ENCODE results near the gene TMC2. TPM values are rescaled to one million over a fixed set of nuclear protein-coding genes. Genes with fewer than 3 reads are reported as not detected.

Gene TMC2
- total RNA-seq, 2 experiments from 2014 or later = not detected

DNA sequence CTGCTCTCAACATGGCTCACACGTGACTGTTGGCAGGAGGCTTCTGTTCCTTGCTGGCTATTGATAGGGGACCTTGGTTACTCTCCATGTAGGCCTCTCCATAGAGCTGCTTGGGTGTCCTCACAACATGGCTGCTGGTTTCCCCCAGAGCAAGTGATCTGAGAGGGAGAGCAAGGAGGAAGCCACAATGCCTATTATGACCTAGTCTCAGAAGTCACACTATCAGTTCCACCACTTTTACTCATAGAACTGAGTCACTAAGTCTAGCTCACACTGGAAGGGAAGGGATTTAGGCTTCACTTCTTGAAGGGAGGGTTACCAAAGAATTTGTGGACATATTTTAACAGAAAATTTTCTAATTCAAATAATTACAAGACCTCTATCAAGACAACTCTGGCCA is 107.3 kb downstream of the TMC2 start:
- Mint-ChIP-seq H3K36me3 (ENCODE audit: low read depth) (no peaks in the 10 kb centered on the region), H3K27me3 (ENCODE audit: low read depth) (no peaks in the 10 kb centered on the region), H3K27ac (no peak overlapping the region), H3K4me1 (ENCODE audit: low read depth) (no peaks in the 10 kb centered on the region), H3K4me3 (no peak overlapping the region), H3K9me3 (ENCODE audit: insufficient read depth) (no peaks in the 10 kb centered on the region)
- DNase-seq (no peak), ATAC-seq (no peak)
- POLR2A ChIA-PET = no interaction called here
- CTCF ChIA-PET = interaction anchor here (1.3 kb wide), 1 partner anchor 121 kb away, joined by 9 read pairs; no protein-coding TSS in a partner anchor

DNA sequence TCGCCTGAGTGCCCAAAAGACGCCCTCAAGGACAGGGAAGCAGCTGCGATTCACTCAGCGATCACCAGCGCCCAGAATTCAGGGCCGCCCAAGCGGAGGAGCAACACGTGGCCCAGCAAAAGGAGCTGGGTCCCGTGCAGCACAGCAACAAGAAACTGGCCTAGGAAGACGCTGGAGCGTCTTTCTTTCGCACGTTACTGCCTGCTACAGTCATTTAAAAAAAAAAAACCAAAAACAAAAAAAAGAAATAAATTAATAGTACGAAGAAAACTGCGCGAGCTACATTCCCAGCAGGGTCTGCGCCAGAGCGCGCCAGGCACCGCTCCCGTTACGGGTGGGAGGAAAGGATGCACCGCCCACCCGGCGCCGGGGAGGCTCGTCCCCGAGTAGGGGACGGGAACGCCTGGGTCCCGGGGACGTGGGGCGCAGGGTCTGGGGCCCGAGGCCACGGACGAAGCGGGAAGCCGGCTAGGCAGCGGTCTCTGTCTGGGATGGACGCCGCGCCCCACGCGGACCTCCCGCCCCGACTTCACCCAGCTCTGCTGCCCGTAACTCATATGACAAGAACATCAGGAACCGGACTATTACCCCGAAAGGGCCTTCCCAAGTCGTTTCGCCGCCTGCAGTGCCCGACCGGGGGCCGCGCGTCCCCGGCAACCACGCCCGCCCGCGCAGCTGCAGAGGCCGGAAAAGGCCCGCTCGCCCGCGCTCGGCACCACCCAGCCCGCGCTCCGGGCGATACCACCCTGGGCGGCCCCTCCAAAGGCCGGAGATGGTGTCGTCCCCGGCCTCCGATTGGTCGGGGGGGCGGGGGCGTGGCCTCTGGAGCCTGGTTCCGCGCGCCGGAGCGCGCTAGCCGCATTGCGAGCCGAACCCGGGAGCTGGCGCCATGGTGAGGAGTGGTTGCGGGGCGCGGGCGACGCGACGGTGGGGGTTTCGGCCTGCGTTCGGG is 115.7 kb downstream of the TMC2 start, which contains the start of gene NOP56:
NOP56 (plus strand) TSS at position 861 of the 952 bp plus-strand sequence; CDS start at position 890, 29 bp downstream.
- Mint-ChIP-seq H3K27me3 (ENCODE audit: low read depth) (no peaks in the 10 kb centered on the region), H3K36me3 (ENCODE audit: low read depth) (peaks cover 45% of the 10 kb centered on the region), H3K9me3 (ENCODE audit: insufficient read depth) (no peaks in the 10 kb centered on the region), H3K4me3 (peak within 1 kb of the TSS; percentile 88), H3K27ac (peak within 1 kb of the TSS; percentile 89), H3K4me1 (ENCODE audit: low read depth) (peaks cover 50% of the 10 kb centered on the region)
- ChIA-PET POLR2A (interaction anchor here (0.7 to 8.6 kb wide), 8 partner anchors 11 to 222 kb away, joined by 3 to 93 read pairs (median 3); partner anchors contain the start of genes IDH3B, PCED1A, SNRPB and VPS16), CTCF (interaction anchor here (0.9 to 6.8 kb wide), 6 partner anchors 12 to 130 kb away, joined by 3 to 50 read pairs (median 4); partner anchors contain the start of gene IDH3B)
- peak; percentile 94 for DNase-seq
- peak; percentile 89 for ATAC-seq

DNA sequence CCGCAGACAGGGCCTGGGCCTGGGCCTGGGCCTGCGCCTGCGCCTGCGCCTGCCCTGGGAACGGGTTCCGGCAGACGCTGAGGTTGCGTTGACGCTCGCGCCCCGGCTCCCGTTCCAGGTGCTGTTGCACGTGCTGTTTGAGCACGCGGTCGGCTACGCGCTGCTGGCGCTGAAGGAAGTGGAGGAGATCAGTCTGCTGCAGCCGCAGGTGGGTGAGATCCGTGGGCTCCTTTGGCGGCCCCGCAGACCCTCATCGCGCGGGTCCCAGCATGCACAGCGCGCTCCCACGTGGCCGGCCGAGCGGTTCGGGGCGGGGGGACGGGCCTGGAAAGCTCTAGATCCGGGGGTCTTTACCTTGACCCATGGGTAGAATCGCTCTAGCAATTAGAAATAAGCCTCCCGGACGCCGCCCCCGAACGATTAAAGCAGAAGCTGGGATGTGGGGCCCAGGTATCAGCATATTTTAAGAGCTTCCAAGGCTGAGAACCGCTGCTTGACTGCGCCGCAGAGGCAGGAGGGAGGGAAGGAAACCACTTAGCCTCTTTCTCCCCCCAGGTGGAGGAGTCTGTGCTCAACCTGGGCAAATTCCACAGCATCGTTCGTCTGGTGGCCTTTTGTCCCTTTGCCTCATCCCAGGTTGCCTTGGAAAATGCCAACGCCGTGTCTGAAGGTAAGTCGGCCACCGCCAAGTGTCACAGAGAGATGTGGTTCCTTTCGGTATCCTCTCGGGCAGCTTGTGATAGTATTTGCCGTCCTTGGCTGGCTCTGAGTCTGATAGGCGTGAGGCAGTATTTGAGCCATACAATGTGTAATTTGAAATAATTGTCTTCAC is 116.6 kb downstream of the TMC2 start:
- Mint-ChIP-seq H3K4me3 (peak overlapping the region; percentile 88), H3K27ac (peak overlapping the region; percentile 89), H3K36me3 (ENCODE audit: low read depth) (peaks cover 54% of the 10 kb centered on the region), H3K4me1 (ENCODE audit: low read depth) (peaks cover 52% of the 10 kb centered on the region), H3K9me3 (ENCODE audit: insufficient read depth) (no peaks in the 10 kb centered on the region), H3K27me3 (ENCODE audit: low read depth) (no peaks in the 10 kb centered on the region)
- ChIA-PET POLR2A (interaction anchor here (0.6 to 8.6 kb wide), 9 partner anchors 12 to 222 kb away, joined by 3 to 93 read pairs (median 3); partner anchors contain the start of genes IDH3B and SNRPB), CTCF (interaction anchor here (0.9 to 6.8 kb wide), 6 partner anchors 11 to 131 kb away, joined by 3 to 50 read pairs (median 4); partner anchors contain the start of gene IDH3B)
- ATAC-seq (peak; percentile 50), DNase-seq (no peak)

DNA sequence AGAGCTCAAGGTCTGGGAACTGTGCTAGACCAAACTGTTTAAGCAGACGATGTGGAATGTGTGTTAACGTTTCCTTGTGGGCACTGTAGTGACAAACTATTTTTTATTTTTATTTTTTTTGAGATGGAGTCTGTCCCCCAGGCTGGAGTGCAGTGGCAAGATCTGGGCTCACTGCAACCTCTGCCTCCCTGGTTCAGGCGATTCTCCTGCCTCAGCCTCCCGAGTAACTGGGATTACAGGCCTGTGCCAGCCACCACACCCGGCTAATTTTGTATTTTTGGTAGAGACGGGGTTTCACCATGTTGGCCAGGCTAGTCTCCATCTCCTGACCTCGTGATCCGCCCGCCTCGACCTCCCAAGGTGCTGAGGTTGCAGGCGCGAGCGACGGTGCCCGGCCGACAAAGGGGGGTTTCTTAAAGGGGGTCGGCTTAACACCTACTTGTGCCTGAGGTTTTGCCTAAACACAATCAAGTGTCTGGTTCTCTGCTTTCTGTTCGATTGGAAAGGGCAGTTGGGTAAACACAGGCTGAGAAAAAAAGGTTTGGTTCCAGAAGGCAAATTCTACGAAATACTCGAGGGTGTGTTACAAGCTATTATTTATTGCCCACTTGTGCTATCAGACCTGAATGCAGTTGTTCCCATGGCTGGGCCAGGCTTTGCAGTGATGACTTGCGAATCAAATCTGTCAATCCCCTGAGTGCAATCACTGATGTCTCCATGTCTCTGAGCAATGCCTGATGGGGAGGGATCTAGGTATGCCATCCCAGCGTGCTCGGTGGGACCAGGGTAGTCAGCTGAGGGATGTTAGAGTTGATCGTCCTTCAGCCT is 117.4 kb downstream of the TMC2 start:
- peaks cover 62% of the 10 kb centered on the region for H3K36me3 Mint-ChIP-seq (ENCODE audit: low read depth)
- POLR2A ChIA-PET = interaction anchor here (0.6 to 8.6 kb wide), 5 partner anchors 11 to 192 kb away, joined by 3 to 93 read pairs (median 3); partner anchors contain the start of genes IDH3B and SNRPB
- no peak for ATAC-seq

DNA sequence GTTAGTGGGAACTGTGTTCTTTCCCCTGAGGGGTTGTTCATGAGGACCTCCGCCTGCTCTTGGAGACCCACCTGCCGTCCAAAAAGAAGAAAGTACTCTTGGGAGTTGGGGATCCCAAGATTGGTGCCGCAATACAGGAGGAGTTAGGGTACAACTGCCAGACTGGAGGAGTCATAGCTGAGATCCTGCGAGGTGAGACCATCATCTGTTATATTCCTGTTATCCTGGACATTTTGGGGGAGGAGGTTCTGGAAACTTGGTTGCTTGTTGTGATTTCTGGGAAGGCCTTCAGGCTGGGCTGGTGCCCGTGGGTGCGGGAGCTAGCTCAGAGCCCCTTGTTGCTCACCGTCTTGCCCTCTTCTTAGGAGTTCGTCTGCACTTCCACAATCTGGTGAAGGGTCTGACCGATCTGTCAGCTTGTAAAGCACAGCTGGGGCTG is 118.0 kb downstream of the TMC2 start:
- ATAC-seq = no peak
- peaks cover 51% of the 10 kb centered on the region for H3K4me1 Mint-ChIP-seq (ENCODE audit: low read depth)
- H3K36me3 Mint-ChIP-seq (ENCODE audit: low read depth) = peaks cover 67% of the 10 kb centered on the region
- H3K27ac Mint-ChIP-seq = peak overlapping the region; percentile 89
- ChIA-PET CTCF (interaction anchor here (0.7 to 6.8 kb wide), 3 partner anchors 9 to 132 kb away, joined by 3 to 50 read pairs (median 5); partner anchors contain the start of gene IDH3B), POLR2A (interaction anchor here (8.6 kb wide), 1 partner anchor 11 kb away, joined by 93 read pairs; the partner anchor contains the start of gene IDH3B)
- H3K27me3 Mint-ChIP-seq (ENCODE audit: low read depth) = no peaks in the 10 kb centered on the region
- no peak for DNase-seq
- peak overlapping the region; percentile 88 for H3K4me3 Mint-ChIP-seq
- no peaks in the 10 kb centered on the region for H3K9me3 Mint-ChIP-seq (ENCODE audit: insufficient read depth)

More for the DNA sequence above, 117.4 kb downstream of the TMC2 start:
- H3K27ac Mint-ChIP-seq = peak overlapping the region; percentile 89
- DNase-seq = no peak
- H3K27me3 Mint-ChIP-seq (ENCODE audit: low read depth) = no peaks in the 10 kb centered on the region
- H3K9me3 Mint-ChIP-seq (ENCODE audit: insufficient read depth) = no peaks in the 10 kb centered on the region
- CTCF ChIA-PET = interaction anchor here (0.7 to 6.8 kb wide), 8 partner anchors 10 to 131 kb away, joined by 3 to 50 read pairs (median 4); partner anchors contain the start of gene IDH3B
- H3K4me1 Mint-ChIP-seq (ENCODE audit: low read depth) = peaks cover 52% of the 10 kb centered on the region
- peak overlapping the region; percentile 88 for H3K4me3 Mint-ChIP-seq

DNA sequence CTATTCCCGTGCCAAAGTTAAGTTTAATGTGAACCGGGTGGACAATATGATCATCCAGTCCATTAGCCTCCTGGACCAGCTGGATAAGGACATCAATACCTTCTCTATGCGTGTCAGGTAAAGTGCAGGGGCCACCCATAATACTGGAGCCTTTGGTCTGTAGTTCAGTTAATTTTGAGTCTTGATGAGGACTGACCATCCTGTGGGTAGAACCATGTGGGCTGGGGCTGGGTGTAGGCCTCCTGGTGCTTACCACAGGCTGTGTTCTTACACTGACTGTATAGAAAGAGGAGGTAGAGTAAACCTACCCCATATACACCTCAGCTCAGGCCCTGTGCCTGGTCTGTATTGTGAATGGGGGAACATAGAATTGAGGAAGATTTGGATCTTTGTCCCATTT is 118.5 kb downstream of the TMC2 start:
- H3K27me3 Mint-ChIP-seq (ENCODE audit: low read depth) = no peaks in the 10 kb centered on the region
- peak overlapping the region; percentile 89 for H3K27ac Mint-ChIP-seq
- no peaks in the 10 kb centered on the region for H3K9me3 Mint-ChIP-seq (ENCODE audit: insufficient read depth)
- ATAC-seq = no peak
- peaks cover 49% of the 10 kb centered on the region for H3K4me1 Mint-ChIP-seq (ENCODE audit: low read depth)
- peaks cover 71% of the 10 kb centered on the region for H3K36me3 Mint-ChIP-seq (ENCODE audit: low read depth)
- DNase-seq = no peak
- POLR2A ChIA-PET = interaction anchor here (8.6 kb wide), 1 partner anchor 10 kb away, joined by 93 read pairs; the partner anchor contains the start of gene IDH3B
- CTCF ChIA-PET = interaction anchor here (0.7 to 6.8 kb wide), 3 partner anchors 9 to 132 kb away, joined by 3 to 50 read pairs (median 5); partner anchors contain the start of gene IDH3B
- H3K4me3 Mint-ChIP-seq = peak overlapping the region; percentile 88

DNA sequence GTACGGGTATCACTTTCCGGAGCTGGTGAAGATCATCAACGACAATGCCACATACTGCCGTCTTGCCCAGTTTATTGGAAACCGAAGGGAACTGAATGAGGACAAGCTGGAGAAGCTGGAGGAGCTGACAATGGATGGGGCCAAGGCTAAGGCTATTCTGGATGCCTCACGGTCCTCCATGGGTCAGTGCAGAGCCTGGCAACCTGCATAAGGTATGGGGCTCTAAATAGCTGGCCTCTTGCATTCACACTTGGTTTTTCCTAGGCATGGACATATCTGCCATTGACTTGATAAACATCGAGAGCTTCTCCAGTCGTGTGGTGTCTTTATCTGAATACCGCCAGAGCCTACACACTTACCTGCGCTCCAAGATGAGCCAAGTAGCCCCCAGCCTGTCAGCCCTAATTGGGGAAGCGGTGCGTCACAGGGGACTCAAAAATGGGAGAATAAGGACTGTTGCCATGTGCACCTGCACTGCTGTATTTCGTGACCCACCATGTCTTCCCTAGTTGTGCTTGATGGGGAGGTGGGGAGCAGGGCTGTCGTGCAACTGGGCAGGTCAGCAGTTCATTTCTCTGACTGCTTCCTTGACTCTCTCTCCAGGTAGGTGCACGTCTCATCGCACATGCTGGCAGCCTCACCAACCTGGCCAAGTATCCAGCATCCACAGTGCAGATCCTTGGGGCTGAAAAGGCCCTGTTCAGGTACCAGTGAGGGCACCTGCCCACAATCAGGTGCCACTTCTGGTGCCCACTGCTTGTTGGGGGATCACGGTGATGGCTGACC is 119.2 kb downstream of the TMC2 start:
- Mint-ChIP-seq H3K4me1 (ENCODE audit: low read depth) (peaks cover 42% of the 10 kb centered on the region), H3K36me3 (ENCODE audit: low read depth) (peaks cover 74% of the 10 kb centered on the region), H3K27ac (peak overlapping the region; percentile 89), H3K4me3 (peak overlapping the region; percentile 88), H3K27me3 (ENCODE audit: low read depth) (no peaks in the 10 kb centered on the region), H3K9me3 (ENCODE audit: insufficient read depth) (no peaks in the 10 kb centered on the region)
- POLR2A ChIA-PET = interaction anchor here (0.6 to 8.6 kb wide), 2 partner anchors 10 to 238 kb away, joined by 3 to 93 read pairs; partner anchors contain the start of gene IDH3B
- ATAC-seq (no peak), DNase-seq (no peak)
- CTCF ChIA-PET = interaction anchor here (1.1 to 6.8 kb wide), 2 partner anchors 8 to 133 kb away, joined by 5 to 50 read pairs; partner anchors contain the start of gene IDH3B

DNA sequence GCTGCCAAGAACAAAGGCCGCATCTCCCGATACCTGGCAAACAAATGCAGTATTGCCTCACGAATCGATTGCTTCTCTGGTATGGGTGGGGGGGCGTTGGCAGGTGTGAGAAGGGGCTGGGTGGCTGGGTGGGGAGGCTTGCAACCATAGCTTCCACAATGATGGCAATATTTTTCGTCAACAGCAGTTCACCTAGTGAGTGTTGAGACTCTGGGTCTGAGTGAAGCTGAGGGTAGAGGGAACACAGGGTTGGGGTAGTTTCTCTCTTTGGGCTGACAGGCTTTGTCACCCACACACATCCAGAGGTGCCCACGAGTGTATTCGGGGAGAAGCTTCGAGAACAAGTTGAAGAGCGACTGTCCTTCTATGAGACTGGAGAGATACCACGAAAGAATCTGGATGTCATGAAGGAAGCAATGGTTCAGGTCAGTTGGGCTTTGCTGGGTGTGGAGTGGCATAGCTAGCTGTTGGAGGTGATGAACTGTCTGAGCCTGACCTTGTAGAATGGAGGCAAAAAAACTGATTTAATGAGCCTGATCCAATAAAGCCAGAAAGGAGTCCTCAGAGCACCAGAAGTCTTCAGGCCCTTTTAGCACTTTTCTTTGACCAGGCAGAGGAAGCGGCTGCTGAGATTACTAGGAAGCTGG is 120.2 kb downstream of the TMC2 start:
- peak overlapping the region; percentile 57 for H3K27ac Mint-ChIP-seq
- POLR2A ChIA-PET = interaction anchor here (0.9 to 8.6 kb wide), 2 partner anchors 9 to 79 kb away, joined by 3 to 93 read pairs; partner anchors contain the start of gene IDH3B
- peaks cover 38% of the 10 kb centered on the region for H3K4me1 Mint-ChIP-seq (ENCODE audit: low read depth)
- H3K9me3 Mint-ChIP-seq (ENCODE audit: insufficient read depth) = no peaks in the 10 kb centered on the region
- DNase-seq (no peak), ATAC-seq (no peak)
- H3K4me3 Mint-ChIP-seq = peak overlapping the region; percentile 4
- CTCF ChIA-PET = no interaction called here
- H3K27me3 Mint-ChIP-seq (ENCODE audit: low read depth) = no peaks in the 10 kb centered on the region
- H3K36me3 Mint-ChIP-seq (ENCODE audit: low read depth) = peaks cover 81% of the 10 kb centered on the region

DNA sequence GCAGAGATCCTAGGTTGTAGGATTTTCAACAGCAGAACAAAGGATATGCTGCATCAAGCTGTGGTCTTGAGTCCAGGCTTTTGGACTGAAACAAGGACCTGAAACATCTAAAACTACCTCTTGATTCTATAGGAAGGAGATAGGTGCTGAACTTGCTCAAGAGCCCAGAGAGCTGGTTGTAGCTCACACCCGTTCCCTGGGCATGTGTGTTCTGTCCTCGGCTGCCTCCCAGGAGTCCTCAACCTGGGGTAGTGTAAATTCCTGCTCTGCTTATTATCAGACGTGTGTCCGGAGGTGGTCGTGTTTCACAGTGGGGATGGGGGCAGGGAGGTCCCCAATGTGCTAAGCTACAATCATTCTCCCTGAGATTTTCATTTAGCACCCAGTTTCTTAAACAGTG is 120.9 kb downstream of the TMC2 start:
- Mint-ChIP-seq H3K4me3 (no peak overlapping the region), H3K27me3 (ENCODE audit: low read depth) (no peaks in the 10 kb centered on the region), H3K4me1 (ENCODE audit: low read depth) (peaks cover 43% of the 10 kb centered on the region), H3K27ac (no peak overlapping the region), H3K9me3 (ENCODE audit: insufficient read depth) (no peaks in the 10 kb centered on the region), H3K36me3 (ENCODE audit: low read depth) (peaks cover 86% of the 10 kb centered on the region)
- POLR2A ChIA-PET = interaction anchor here (8.6 kb wide), 1 partner anchor 8 kb away, joined by 93 read pairs; the partner anchor contains the start of gene IDH3B
- ATAC-seq (no peak), DNase-seq (no peak)
- CTCF ChIA-PET = no interaction called here
